ENCODE results near the gene DOCK3.
A peak's percentile ranks its signal among the peaks of the same experiment; 100 is the strongest.

The DOCK3 gene

GRCh38 chr3:51378726-51379125 is 704.0 kb downstream of the DOCK3 start:
- no peak for TF ChIP-seq SPI1 (IDR thresholded peaks at IDR 0.05; ENCODE audit: borderline replicate concordance, low read depth)
- no peak for TF ChIP-seq POLR2AphosphoS5 (IDR thresholded peaks at IDR 0.05; ENCODE audit: low read depth)
- TF ChIP-seq, protein P1, sequence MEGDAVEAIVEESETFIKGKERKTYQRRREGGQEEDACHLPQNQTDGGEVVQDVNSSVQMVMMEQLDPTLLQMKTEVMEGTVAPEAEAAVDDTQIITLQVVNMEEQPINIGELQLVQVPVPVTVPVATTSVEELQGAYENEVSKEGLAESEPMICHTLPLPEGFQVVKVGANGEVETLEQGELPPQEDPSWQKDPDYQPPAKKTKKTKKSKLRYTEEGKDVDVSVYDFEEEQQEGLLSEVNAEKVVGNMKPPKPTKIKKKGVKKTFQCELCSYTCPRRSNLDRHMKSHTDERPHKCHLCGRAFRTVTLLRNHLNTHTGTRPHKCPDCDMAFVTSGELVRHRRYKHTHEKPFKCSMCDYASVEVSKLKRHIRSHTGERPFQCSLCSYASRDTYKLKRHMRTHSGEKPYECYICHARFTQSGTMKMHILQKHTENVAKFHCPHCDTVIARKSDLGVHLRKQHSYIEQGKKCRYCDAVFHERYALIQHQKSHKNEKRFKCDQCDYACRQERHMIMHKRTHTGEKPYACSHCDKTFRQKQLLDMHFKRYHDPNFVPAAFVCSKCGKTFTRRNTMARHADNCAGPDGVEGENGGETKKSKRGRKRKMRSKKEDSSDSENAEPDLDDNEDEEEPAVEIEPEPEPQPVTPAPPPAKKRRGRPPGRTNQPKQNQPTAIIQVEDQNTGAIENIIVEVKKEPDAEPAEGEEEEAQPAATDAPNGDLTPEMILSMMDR (IDR thresholded peaks at IDR 0.05; ENCODE audit: insufficient read depth, low read length) = no peak
- no peak for TF ChIP-seq REST (IDR thresholded peaks at IDR 0.05; ENCODE audit: insufficient replicate concordance, low read depth)
- TF ChIP-seq GABPA (IDR thresholded peaks at IDR 0.05; ENCODE audit: low read depth) = no peak
- Histone ChIP-seq H3K4me3 (replicated peaks; ENCODE audit: insufficient read depth, low read length) (no peak overlapping the region), H3K27me3 (ENCODE audit: insufficient read depth, poor library complexity, severe bottlenecking) (no peaks in the 10 kb centered on the region), H3K27ac (replicated peaks) (no peak overlapping the region)
- DNase-seq (ENCODE audit: low read depth in 1 of 2, low spot score in 1 of 2) = no peak

GRCh38 chr3:51379301-51379700 is 704.6 kb downstream of the DOCK3 start:
- Histone ChIP-seq H3K4me3 (replicated peaks; ENCODE audit: insufficient read depth, low read length) (no peak overlapping the region), H3K27me3 (ENCODE audit: insufficient read depth, poor library complexity, severe bottlenecking) (no peaks in the 10 kb centered on the region), H3K27ac (replicated peaks) (no peak overlapping the region)
- TF ChIP-seq POLR2AphosphoS5 (IDR thresholded peaks at IDR 0.05; ENCODE audit: low read depth) = peak; percentile 95
- TF ChIP-seq, protein P1 (IDR thresholded peaks at IDR 0.05; ENCODE audit: insufficient read depth, low read length) = no peak
- peak in 1 of 2 experiments; percentile 29 for DNase-seq (ENCODE audit: low read depth in 1 of 2, low spot score in 1 of 2)

DNA sequence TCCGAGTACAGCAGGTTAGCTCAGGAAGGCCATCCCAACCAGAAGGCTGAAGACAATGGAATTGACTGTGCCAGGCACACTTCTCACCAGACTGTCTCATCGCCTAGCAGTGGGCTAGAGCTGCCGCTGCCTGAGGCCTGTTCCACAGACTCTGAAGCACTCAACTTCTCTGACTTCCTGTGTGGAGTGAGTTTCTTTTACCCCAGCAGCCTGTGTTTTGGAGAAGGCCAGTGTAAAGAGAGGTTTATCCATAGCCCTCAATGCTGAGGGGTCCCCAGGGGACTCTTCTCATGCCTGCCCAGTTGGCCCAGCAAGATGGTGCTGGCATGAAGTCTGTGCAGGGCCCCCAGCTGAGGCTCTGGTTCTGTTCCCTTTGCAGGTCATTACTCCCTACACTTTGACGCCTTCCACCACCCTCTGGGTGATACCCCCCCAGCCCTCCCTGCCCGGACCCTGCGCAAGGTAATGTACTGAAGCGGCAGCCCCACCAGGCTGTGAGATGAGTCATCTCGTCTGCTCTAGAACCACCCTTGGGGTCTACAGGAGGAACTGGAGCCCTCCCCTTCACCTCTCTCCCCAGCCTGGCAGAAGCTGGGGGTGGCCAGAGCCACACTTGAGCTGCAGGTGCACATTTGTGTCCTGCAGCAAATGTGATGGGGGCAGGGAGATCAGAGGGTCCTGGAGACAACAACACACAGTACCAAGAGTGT is 705.2 kb downstream of the DOCK3 start:
- TF ChIP-seq POLR2AphosphoS5 (IDR thresholded peaks at IDR 0.05; ENCODE audit: low read depth) = no peak
- TF ChIP-seq, protein P1 (IDR thresholded peaks at IDR 0.05; ENCODE audit: insufficient read depth, low read length) = no peak
- no peak for TF ChIP-seq GABPA (IDR thresholded peaks at IDR 0.05; ENCODE audit: low read depth)
- TF ChIP-seq REST (IDR thresholded peaks at IDR 0.05; ENCODE audit: insufficient replicate concordance, low read depth) = no peak
- no peak for TF ChIP-seq SPI1 (IDR thresholded peaks at IDR 0.05; ENCODE audit: borderline replicate concordance, low read depth)
- no peak for DNase-seq (ENCODE audit: low read depth in 1 of 2, low spot score in 1 of 2)
- Histone ChIP-seq H3K4me3 (replicated peaks; ENCODE audit: insufficient read depth, low read length) (no peak overlapping the region), H3K27me3 (ENCODE audit: insufficient read depth, poor library complexity, severe bottlenecking) (no peaks in the 10 kb centered on the region), H3K27ac (replicated peaks) (no peak overlapping the region)

All from HL-60 (cell line).